ENCODE measurements around the gene AHDC1.

DNA sequence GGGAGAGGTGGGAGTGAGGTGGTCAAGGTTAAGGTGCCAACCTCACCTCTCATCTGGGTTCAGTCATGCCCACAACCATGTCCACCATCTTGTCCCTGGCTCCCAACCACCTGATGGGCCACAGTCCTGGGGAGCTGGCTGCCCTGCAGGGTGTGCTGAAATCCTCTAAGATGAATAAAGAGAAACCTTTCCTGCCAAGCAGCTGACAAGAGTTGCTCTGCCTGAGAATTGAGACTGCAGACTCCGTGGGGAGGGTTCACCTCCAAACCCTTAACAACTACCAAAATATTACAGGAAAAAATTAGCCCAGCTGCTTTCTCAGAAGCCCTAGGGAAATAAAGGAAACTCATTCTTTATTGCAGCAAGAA is 46.2 kb upstream of the AHDC1 start:
- TF ChIP-seq CTCF (conservative IDR thresholded peaks at IDR 0.05; ENCODE audit: low read length) (no peak), EZH2phosphoT487 (IDR thresholded peaks at IDR 0.05; ENCODE audit: borderline replicate concordance, low read depth, low read length) (no peak)
